Measurements from ENCODE around the gene KLHDC9.

The KLHDC9 gene

GRCh38 chr1:161079436-161080110 is 18.6 kb upstream of the KLHDC9 start:
- DNase-seq, result no peak

GRCh38 chr1:161080441-161081405 is 17.4 kb upstream of the KLHDC9 start:
- DNase-seq, result peak; percentile 48

- no peak for DNase-seq
Observed at GRCh38 chr1:161081519-161081918, 16.6 kb upstream of the KLHDC9 start.

GRCh38 chr1:161082483-161082882 is 15.7 kb upstream of the KLHDC9 start:
- DNase-seq, result no peak

GRCh38 chr1:161082996-161083747 is 15.0 kb upstream of the KLHDC9 start:
- DNase-seq, result no peak

- DNase-seq, result no peak
Observed at GRCh38 chr1:161083748-161084596, 14.2 kb upstream of the KLHDC9 start.

GRCh38 chr1:161084597-161084988 is 13.6 kb upstream of the KLHDC9 start:
- no peak for DNase-seq

- peak; percentile 60 for DNase-seq
Observed at GRCh38 chr1:161085165-161085564, 13.0 kb upstream of the KLHDC9 start.

- no peak for DNase-seq
Observed at GRCh38 chr1:161086457-161086856, 11.7 kb upstream of the KLHDC9 start.

GRCh38 chr1:161088587-161089110 is 9.5 kb upstream of the KLHDC9 start:
- no peak for DNase-seq

GRCh38 chr1:161089251-161089924 is 8.8 kb upstream of the KLHDC9 start, which contains the start of gene NECTIN4:
Gene NECTIN4 (minus strand): TSS chr1:161089558. CDS start chr1:161089296, 262 bp downstream.
- no peak for DNase-seq

- no peak for DNase-seq
Observed at GRCh38 chr1:161089938-161090337, 8.2 kb upstream of the KLHDC9 start.

- DNase-seq, result no peak
Observed at GRCh38 chr1:161090617-161091016, 7.5 kb upstream of the KLHDC9 start.

GRCh38 chr1:161091093-161091492 is 7.1 kb upstream of the KLHDC9 start:
- no peak for DNase-seq

- DNase-seq, result no peak
Observed at GRCh38 chr1:161091796-161092507, 6.2 kb upstream of the KLHDC9 start.

GRCh38 chr1:161092621-161093028 is 5.5 kb upstream of the KLHDC9 start:
- no peak for DNase-seq

GRCh38 chr1:161094481-161094880 is 3.7 kb upstream of the KLHDC9 start:
- no peak for DNase-seq

GRCh38 chr1:161095230-161095629 is 2.9 kb upstream of the KLHDC9 start:
- no peak for DNase-seq

- DNase-seq, result no peak
Observed at GRCh38 chr1:161096015-161096414, 2.1 kb upstream of the KLHDC9 start.

- DNase-seq, result peak; percentile 53
Observed at GRCh38 chr1:161096530-161096929, 1.6 kb upstream of the KLHDC9 start.
